ENCODE results near the gene SUPT16H. TPM values are rescaled to one million over a fixed set of nuclear protein-coding genes. Genes with fewer than 3 reads are reported as not detected.

SUPT16H gene
- total and polyA plus RNA-seq, 2 of the 13 experiments (the other 11 are each of a cell fraction or from before 2014, with no cell fraction given) = 77.5 to 230 TPM

- TF ChIP-seq SYNCRIP (IDR thresholded peaks at IDR 0.05; ENCODE audit: insufficient read depth, low read depth, low read length) = no peak
- TF ChIP-seq CCDC6 (CRISPR knock-in tag; IDR thresholded peaks at IDR 0.05) = peak; percentile 16; the same call in 1 of the 2 replicates
- TF ChIP-seq ZNF367 (CRISPR knock-in tag; IDR thresholded peaks at IDR 0.05; ENCODE audit: borderline replicate concordance) = peak; percentile 37; the same call in 1 of the 2 replicates
- no peak for TF ChIP-seq TCF12 (IDR thresholded peaks at IDR 0.05)
- 0 out of 2 replicates have a peak, but pooled peaks have one; percentile 10 for TF ChIP-seq TCF12 (CRISPR knock-in tag; IDR thresholded peaks at IDR 0.05)
- TF ChIP-seq, protein P1, sequence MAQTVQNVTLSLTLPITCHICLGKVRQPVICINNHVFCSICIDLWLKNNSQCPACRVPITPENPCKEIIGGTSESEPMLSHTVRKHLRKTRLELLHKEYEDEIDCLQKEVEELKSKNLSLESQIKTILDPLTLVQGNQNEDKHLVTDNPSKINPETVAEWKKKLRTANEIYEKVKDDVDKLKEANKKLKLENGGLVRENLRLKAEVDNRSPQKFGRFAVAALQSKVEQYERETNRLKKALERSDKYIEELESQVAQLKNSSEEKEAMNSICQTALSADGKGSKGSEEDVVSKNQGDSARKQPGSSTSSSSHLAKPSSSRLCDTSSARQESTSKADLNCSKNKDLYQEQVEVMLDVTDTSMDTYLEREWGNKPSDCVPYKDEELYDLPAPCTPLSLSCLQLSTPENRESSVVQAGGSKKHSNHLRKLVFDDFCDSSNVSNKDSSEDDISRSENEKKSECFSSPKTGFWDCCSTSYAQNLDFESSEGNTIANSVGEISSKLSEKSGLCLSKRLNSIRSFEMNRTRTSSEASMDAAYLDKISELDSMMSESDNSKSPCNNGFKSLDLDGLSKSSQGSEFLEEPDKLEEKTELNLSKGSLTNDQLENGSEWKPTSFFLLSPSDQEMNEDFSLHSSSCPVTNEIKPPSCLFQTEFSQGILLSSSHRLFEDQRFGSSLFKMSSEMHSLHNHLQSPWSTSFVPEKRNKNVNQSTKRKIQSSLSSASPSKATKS (CRISPR knock-in tag; IDR thresholded peaks at IDR 0.05) = peak; percentile 92; the same call in 1 of the 2 replicates
- TF ChIP-seq, protein P2, sequence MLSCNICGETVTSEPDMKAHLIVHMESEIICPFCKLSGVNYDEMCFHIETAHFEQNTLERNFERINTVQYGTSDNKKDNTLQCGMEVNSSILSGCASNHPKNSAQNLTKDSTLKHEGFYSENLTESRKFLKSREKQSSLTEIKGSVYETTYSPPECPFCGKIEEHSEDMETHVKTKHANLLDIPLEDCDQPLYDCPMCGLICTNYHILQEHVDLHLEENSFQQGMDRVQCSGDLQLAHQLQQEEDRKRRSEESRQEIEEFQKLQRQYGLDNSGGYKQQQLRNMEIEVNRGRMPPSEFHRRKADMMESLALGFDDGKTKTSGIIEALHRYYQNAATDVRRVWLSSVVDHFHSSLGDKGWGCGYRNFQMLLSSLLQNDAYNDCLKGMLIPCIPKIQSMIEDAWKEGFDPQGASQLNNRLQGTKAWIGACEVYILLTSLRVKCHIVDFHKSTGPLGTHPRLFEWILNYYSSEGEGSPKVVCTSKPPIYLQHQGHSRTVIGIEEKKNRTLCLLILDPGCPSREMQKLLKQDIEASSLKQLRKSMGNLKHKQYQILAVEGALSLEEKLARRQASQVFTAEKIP (CRISPR knock-in tag; IDR thresholded peaks at IDR 0.05; ENCODE audit: borderline replicate concordance) = no peak
- TF ChIP-seq ZSCAN30 (CRISPR knock-in tag; IDR thresholded peaks at IDR 0.05) = peak; percentile 95; the same call in 1 of the 2 replicates
- TF ChIP-seq SATB2 (CRISPR knock-in tag; IDR thresholded peaks at IDR 0.05) = no peak
- TF ChIP-seq GLMP (CRISPR knock-in tag; IDR thresholded peaks at IDR 0.05; ENCODE audit: borderline replicate concordance) = no peak
- TF ChIP-seq, protein P3, sequence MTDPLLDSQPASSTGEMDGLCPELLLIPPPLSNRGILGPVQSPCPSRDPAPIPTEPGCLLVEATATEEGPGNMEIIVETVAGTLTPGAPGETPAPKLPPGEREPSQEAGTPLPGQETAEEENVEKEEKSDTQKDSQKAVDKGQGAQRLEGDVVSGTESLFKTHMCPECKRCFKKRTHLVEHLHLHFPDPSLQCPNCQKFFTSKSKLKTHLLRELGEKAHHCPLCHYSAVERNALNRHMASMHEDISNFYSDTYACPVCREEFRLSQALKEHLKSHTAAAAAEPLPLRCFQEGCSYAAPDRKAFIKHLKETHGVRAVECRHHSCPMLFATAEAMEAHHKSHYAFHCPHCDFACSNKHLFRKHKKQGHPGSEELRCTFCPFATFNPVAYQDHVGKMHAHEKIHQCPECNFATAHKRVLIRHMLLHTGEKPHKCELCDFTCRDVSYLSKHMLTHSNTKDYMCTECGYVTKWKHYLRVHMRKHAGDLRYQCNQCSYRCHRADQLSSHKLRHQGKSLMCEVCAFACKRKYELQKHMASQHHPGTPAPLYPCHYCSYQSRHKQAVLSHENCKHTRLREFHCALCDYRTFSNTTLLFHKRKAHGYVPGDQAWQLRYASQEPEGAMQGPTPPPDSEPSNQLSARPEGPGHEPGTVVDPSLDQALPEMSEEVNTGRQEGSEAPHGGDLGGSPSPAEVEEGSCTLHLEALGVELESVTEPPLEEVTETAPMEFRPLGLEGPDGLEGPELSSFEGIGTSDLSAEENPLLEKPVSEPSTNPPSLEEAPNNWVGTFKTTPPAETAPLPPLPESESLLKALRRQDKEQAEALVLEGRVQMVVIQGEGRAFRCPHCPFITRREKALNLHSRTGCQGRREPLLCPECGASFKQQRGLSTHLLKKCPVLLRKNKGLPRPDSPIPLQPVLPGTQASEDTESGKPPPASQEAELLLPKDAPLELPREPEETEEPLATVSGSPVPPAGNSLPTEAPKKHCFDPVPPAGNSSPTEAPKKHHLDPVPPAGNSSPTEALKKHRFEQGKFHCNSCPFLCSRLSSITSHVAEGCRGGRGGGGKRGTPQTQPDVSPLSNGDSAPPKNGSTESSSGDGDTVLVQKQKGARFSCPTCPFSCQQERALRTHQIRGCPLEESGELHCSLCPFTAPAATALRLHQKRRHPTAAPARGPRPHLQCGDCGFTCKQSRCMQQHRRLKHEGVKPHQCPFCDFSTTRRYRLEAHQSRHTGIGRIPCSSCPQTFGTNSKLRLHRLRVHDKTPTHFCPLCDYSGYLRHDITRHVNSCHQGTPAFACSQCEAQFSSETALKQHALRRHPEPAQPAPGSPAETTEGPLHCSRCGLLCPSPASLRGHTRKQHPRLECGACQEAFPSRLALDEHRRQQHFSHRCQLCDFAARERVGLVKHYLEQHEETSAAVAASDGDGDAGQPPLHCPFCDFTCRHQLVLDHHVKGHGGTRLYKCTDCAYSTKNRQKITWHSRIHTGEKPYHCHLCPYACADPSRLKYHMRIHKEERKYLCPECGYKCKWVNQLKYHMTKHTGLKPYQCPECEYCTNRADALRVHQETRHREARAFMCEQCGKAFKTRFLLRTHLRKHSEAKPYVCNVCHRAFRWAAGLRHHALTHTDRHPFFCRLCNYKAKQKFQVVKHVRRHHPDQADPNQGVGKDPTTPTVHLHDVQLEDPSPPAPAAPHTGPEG (CRISPR knock-in tag; IDR thresholded peaks at IDR 0.05) = no peak
- TF ChIP-seq, protein P4, sequence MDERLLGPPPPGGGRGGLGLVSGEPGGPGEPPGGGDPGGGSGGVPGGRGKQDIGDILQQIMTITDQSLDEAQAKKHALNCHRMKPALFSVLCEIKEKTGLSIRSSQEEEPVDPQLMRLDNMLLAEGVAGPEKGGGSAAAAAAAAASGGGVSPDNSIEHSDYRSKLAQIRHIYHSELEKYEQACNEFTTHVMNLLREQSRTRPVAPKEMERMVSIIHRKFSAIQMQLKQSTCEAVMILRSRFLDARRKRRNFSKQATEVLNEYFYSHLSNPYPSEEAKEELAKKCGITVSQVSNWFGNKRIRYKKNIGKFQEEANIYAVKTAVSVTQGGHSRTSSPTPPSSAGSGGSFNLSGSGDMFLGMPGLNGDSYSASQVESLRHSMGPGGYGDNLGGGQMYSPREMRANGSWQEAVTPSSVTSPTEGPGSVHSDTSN (CRISPR knock-in tag; IDR thresholded peaks at IDR 0.05) = no peak
- no peak for TF ChIP-seq SOX5 (CRISPR knock-in tag; IDR thresholded peaks at IDR 0.05; ENCODE audit: borderline replicate concordance)
- TF ChIP-seq ZNF446 (CRISPR knock-in tag; IDR thresholded peaks at IDR 0.05) = no peak
- TF ChIP-seq STAG1 (CRISPR knock-in tag; IDR thresholded peaks at IDR 0.05) = 0 out of 2 replicates have a peak, but pooled peaks have one; percentile 13
- no peak for TF ChIP-seq NCOR1 (IDR thresholded peaks at IDR 0.05; ENCODE audit: borderline replicate concordance, low read length)
Measured at GRCh38 chr14:21382886-21383847, 652 bp downstream of the SUPT16H start (continued).

All from HepG2 (cell line).